ENCODE measurements around the gene GRIN3A.
A peak's percentile ranks its signal among the peaks of the same experiment; 100 is the strongest.
"Not testable (repeated sequence)": the region's sequence is repeated elsewhere in the genome, so short reads cannot be mapped to it uniquely, and the experiment has no call there.

The GRIN3A gene

DNA sequence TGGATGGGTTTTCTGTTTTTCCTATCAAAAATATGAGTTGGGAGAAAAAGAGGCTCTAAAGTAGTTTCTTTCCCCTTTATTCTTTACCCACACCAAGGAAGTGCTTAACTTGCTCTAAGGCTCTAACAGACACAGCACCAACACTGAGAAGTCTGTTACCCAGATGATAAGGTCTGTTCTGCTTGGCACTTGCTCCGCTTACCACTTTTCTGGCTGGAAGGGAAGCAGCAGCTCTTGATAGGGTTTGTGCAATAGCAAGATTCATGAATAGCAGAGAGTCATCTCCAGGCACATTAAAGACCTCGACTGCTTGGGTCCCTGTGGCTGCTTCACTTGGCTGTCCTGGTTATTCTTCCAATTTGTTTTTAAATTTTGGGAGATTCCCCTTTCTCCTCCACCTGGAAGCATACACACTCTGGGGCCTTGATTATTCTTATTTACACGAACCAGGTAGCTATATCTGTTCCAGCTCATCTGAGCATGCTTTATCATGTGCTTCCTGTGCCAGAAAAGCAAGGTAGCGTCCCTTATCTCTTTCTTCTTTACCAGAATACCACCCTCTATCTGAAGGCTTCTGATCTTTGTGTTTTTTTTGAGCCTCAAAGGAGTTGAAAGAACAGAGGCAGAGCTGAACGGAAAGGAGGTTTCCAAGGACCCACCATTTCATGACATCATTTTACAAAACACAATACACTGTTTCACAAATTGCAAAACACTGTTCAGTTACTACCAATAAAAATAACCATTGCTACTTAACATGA is 168.5 kb downstream of the GRIN3A start:
- DNase-seq: no peak

- no peak for DNase-seq
Measured at GRCh38 chr9:101567725-101568350, 170.6 kb downstream of the GRIN3A start.

DNA sequence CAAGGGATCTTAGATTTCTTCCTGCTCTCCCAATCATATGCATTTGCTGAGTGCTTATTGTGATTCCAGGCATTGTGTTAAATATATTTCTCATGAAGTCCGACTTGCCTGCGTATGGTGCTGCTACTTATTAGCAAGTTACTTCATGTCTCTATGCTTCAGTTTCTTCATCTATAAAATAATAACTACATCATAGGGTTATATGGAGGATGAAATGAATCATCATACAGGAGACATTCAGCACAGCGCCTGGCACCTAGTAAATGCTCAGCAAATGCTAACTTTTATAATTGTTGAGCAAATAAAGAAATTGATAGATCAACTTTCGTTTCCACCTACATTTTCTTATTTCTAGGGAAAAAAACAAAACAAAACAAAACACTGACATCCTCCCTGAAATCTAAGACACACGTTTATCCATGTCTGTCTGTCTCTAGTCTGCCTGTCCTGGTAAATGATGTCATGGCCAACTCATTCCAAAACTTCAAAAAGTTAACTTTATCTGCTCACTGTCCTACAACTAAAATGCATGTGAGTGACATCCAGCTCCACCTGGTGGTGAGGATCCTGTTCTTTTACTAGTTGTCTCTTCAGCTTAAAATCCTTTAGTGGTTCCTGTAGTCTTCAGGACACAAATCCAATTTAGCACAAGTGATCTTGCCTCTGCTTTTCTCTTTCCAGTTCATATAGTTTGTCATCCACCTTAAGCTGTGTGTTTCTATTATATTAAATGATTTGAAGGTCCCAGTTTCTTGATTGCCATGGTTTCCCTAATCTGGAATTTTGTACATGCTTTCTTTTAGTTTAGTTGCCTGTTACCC is 171.3 kb downstream of the GRIN3A start:
- no peak for DNase-seq

DNA sequence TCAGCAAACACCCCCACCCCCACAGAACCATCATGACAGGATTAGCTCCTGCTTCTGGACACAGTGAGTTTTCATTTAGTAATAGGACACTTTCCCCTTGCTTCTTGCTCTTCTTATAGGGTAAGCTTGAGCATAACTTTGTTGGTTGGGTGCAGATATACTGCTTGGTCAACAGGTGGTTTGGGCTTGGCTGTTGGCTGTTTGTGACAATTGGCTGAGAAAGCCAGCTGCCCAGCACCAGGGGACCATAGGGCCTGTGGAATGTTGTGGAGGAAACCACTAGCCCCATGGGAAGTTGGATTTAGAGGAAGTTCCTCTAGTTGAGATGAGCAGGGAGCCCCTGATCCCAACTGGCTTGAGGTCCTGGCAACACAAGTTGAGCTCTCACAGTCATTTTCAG is 174.2 kb downstream of the GRIN3A start:
- DNase-seq: no peak

GRCh38 chr9:101562966-101563365 is 175.5 kb downstream of the GRIN3A start:
- DNase-seq: no peak

- DNase-seq: no peak
Measured at GRCh38 chr9:101561740-101562139, 176.7 kb downstream of the GRIN3A start.

- DNase-seq: not testable (repeated sequence)
Measured at GRCh38 chr9:101549472-101550098, 188.9 kb downstream of the GRIN3A start.

DNA sequence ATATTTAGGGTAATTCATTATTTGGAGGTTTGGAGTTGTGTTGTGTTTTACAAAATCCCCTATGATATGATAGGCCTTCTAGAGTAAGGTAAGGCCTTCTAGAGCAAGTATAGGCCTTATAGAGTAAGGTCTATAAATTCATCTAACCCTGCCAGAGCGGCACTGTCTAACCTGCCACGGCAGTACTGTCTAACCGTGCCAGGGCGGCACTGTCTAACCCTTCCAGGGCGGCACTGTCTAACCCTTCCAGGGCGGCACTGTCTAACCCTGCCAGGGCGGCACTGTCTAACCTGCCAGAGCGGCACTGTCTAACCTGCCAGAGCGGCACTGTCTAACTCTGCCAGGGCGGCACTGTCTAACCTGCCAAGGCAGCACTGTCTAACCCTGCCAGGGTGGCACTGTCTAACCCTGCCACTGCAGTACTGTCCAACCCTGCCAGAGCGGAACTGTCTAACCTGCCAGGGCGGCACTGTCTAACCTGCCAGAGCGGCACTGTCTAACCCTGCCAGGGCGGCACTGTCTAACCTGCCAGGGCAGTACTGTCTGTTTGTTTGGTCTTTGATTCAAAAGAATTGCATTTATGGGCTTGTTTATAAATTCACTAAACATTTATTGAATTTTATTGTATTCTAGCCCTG is 195.2 kb downstream of the GRIN3A start:
- DNase-seq: no peak

DNA sequence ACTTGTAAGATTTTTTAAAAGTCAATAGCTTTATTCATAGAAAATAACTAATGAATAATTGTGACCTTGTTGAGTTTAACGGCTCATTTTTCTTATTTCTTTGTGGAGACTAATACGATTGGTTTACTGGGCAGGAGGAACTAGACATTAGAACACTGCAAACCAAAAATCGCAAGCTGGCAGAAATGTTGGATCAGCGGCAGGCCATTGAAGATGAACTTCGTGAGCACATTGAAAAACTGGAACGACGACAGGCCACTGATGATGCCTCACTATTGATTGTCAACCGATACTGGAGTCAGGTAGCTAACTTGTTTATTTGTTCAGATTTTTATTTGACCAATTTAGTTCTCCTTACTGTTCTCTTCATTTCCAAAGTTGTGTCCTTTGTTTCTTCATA is 198.4 kb downstream of the GRIN3A start:
- no peak for DNase-seq

DNA sequence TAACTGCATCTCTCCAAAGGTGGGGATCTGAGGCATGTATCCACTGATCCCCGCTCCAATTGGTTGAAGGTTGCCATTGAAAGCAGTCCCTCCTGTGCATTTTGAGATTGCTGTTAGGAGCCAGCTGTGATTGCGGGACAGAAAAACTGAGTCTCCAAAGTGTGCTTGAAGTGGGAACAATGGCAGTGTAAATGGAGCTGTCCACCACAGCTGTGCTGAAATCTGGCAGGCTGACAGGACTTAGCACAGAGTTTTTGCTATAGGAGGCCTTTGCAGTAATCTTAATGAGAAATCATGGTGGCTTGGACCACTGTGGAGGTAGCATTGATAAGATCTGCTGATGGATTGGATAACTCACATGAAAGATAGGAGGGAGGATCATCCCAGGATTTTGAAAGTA is 201.5 kb downstream of the GRIN3A start:
- DNase-seq: no peak

DNA sequence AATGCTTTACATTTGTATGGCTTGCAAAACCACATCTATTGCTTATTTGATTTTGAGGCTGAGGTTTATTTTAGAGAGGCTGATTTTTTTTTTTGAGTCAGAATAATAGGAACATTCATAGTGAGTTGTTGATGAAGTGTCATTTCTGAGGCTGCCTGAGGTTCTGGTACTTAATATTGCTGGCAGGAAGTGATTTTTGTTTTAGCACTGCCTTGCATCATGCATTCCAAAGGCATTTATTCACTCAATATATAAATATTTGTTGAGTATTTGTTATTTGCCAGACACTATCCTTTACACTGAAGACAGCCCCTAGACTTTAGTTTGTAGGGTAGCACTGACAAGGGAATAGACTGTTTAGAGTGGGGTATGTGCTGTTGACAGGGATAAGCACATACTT is 202.1 kb downstream of the GRIN3A start:
- DNase-seq: no peak

DNA sequence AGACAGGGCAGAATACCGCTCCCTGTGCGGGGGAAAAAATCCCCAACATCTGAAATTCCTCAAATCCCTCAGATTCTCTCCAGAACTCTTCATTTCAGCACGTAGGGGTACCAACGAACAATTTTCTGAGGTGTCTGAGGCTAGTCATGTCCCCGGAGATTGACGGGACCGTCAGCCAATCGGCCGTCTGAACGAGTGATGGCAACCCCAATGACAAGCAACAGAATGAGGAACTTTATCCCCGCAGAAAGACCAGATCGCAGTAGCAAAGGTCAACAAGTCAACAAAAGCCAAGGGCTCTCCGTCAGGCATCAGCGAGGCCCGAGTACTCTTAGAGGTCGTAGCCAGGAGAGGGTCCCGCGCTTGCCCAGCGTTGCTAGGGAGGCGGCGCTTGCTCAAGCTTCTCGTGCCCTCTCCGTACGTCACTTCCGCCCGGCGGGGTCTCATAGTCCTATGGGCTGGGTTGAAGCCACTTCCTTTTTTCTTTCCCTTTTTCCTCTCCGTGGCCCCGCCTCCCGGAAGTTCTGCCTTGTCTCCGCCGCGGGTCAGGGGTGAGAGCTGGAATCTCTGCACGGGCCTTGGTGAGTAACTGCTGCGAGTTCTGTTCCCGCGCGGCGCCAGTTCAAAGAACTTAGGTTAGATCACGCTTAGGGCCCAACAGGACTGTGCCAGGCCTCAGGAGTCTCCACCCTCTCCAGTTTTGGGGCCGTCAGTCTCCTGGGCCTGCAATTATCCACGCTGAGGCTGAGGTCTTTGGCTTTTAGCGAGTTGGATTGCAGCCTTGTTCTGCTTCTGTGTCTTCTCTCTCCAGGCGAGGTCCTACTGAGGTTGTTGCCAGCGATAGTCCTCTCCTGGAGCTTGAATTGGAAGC is 204.9 kb downstream of the GRIN3A start, which contains the start of gene RNF20:
Gene RNF20, plus strand, starts transcription at position 520 of the 871 bp plus-strand sequence. CDS start 1,571 bp downstream, outside the sequence.
- DNase-seq: peak; percentile 99

- peak; percentile 53 for DNase-seq
Measured at GRCh38 chr9:101530076-101530711, 208.3 kb downstream of the GRIN3A start.

GRCh38 chr9:101528015-101528414 is 210.4 kb downstream of the GRIN3A start:
- DNase-seq: no peak

DNA sequence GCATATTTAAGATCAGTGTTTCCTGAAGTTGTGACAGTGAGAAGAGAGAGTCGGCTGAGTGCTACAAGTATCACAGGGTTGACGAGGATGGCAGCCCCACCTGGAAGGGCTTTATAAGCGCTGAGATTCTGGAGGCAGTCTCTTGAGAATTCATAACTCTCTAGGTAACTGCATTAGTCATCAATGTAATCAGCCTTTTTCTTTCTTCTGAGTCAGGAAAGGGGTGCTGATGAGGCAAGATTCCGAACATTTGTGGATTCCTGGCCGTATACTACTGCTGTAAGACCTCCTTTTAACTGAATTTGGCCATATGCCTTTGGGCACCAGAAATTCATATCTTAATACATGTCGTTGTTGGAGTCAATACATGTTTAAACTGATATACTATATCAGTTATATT is 211.4 kb downstream of the GRIN3A start:
- DNase-seq: peak; percentile 19

- DNase-seq: no peak
Measured at GRCh38 chr9:101524371-101524770, 214.1 kb downstream of the GRIN3A start.
